DOHH2 (cell line): ENCODE measurements around the gene EML1.

Experiments used
- EZH2phosphoT487 ChIP-seq: fragments of 200-600 bp; sonication (generic); IDR thresholded peaks from 2 replicates; pipeline ENCODE4 v1.6.1; 2017; ENCODE audit warnings: borderline replicate concordance, mild to moderate bottlenecking, antibody characterized with exemption, low read length, moderate library complexity, mixed read lengths
- TF ChIP-seq, protein P1 (sequence below): fragments of 200-600 bp; sonication (generic); IDR thresholded peaks from one replicate; pipeline ENCODE4 v1.5.1; 2014; ENCODE audit warnings: antibody characterized with exemption, mild to moderate bottlenecking, low read depth, low read length; ENCODE audit not compliant: poor library complexity, severe bottlenecking

DNA sequence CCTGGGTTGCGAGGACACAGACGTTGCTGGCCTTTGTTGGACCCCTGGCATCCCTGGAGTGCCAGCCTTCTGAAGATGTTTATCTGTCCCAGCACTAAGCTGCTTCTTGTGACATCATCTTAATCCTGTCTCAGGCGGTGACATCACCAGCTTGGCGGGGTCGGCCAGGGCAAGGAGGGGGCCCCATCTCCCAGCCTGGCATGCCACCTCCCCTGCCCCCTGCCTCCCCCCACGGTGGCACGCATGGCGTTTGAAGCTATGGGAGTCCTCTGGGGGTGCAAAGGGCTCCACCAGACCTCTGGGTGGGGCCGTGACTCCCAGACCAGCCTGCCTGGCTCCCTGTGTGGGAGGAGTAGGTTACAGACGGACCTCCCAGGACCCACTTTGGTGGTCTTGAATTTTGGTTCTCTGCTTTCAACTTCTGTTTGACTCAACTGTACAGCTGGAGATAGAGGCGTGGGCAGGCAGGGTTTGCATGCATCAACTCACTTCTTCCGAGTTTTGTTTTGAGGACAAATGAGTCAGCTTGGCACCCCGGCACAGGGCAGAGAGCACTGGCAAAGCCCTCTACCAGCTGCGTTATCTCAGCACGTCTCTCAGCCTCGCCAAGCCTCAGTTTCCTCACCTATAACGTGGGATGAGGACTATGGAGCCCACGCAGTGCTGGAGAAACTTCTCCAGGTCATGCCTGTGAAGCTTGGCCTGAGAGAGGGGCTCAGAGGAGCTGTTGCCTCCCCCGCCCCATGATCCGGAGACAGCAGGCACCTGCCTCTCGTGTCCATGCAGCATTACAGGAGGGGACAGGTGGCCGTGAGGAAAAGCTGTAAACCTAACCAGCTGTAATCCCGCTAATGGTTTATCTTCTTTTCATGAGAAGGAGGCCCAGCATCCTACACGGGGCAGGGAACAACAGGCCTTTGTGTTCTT is 38.8 kb upstream of the EML1 start:
- TF ChIP-seq, protein P1, sequence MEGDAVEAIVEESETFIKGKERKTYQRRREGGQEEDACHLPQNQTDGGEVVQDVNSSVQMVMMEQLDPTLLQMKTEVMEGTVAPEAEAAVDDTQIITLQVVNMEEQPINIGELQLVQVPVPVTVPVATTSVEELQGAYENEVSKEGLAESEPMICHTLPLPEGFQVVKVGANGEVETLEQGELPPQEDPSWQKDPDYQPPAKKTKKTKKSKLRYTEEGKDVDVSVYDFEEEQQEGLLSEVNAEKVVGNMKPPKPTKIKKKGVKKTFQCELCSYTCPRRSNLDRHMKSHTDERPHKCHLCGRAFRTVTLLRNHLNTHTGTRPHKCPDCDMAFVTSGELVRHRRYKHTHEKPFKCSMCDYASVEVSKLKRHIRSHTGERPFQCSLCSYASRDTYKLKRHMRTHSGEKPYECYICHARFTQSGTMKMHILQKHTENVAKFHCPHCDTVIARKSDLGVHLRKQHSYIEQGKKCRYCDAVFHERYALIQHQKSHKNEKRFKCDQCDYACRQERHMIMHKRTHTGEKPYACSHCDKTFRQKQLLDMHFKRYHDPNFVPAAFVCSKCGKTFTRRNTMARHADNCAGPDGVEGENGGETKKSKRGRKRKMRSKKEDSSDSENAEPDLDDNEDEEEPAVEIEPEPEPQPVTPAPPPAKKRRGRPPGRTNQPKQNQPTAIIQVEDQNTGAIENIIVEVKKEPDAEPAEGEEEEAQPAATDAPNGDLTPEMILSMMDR, result no peak
- no peak for TF ChIP-seq EZH2phosphoT487
